Measurements from ENCODE around the gene DCHS2. TPM values are rescaled to one million over a fixed set of nuclear protein-coding genes. Genes with fewer than 3 reads are reported as not detected.
"Not testable (repeated sequence)": the region's sequence is repeated elsewhere in the genome, so short reads cannot be mapped to it uniquely, and the experiment has no call there.

DCHS2 gene
- total RNA-seq, 2 donors from 2014 or later = not detected

DNA sequence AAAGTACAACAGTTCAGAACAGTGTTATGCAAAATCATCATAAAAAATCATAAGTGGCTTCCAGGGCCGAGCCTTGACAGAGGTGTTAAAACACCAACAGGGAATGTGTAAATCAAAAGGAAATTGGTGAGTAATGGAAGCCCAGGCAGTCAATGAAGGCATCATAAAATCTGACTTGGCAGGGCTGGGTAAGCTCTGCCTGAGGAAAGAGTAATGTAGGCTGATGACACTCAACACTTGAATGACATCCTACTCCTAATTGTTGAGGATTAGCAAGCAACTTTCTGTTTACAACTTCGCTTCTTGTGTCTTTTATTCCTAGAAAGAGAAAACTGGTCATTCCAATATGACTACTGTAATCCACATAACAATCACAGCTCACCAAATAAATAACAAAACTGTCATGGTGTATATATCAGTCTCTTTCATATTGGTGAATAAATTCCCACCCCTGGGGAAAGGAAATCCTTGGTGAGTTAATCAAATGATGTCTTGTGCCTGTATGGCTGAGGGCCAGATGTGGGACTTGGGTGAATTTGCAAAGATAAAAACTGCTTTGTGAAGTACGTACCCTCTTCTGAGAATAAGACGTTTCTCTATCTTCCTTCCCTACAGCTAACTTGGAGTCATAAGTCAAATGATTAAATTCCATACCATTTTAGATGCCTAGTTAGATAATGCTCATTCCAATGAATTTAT, 196.8 kb downstream of the DCHS2 start:
- H3K27me3 Mint-ChIP-seq = peaks cover 0 to 5% of the 10 kb centered on the region in 2 donors
- H3K4me3 Mint-ChIP-seq = no peak overlapping the region
- DNase-seq (ENCODE audit: low spot score) = no peak
- H3K9me3 Mint-ChIP-seq = peaks cover 1% of the 10 kb centered on the region
- H3K27ac Mint-ChIP-seq = no peak overlapping the region
- no peaks in the 10 kb centered on the region for H3K36me3 Mint-ChIP-seq
- H3K4me1 Mint-ChIP-seq (ENCODE audit: low read depth in 2 of 2) = no peaks in the 10 kb centered on the region
- no peak for ATAC-seq

GRCh38 chr4:154293427-154293826, 198.2 kb downstream of the DCHS2 start:
- Mint-ChIP-seq H3K4me1 (ENCODE audit: low read depth in 2 of 2) (no peaks in the 10 kb centered on the region), H3K27me3 (no peaks in the 10 kb centered on the region), H3K4me3 (no peak overlapping the region), H3K27ac (no peak overlapping the region), H3K36me3 (no peaks in the 10 kb centered on the region), H3K9me3 (no peaks in the 10 kb centered on the region)
- ATAC-seq (no peak), DNase-seq (ENCODE audit: low spot score) (no peak)

DNA sequence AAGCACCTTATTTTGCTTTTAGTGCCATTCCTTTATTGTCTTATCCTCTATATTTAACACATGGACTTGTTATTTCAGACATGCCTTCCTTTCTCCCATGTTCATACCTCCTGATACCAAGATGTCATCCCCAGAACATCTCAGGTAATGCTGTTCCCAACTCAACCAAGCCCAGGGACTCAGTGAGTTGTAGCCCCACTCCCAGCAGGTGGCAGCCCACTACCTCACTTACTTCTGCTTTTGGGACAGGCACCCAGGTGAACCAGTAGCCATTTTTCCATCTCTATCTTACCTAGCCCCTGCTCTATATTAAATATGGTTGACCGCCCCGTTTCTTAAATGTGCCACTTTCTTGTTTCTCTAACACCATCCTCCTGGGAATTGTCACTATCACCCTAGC, 199.0 kb downstream of the DCHS2 start:
- no peak overlapping the region for H3K27ac Mint-ChIP-seq
- no peaks in the 10 kb centered on the region for H3K27me3 Mint-ChIP-seq
- no peaks in the 10 kb centered on the region for H3K36me3 Mint-ChIP-seq
- DNase-seq (ENCODE audit: low spot score) (no peak), ATAC-seq (no peak)
- H3K4me1 Mint-ChIP-seq (ENCODE audit: low read depth in 2 of 2) = no peaks in the 10 kb centered on the region
- H3K9me3 Mint-ChIP-seq = no peaks in the 10 kb centered on the region
- no peak overlapping the region for H3K4me3 Mint-ChIP-seq

DNA sequence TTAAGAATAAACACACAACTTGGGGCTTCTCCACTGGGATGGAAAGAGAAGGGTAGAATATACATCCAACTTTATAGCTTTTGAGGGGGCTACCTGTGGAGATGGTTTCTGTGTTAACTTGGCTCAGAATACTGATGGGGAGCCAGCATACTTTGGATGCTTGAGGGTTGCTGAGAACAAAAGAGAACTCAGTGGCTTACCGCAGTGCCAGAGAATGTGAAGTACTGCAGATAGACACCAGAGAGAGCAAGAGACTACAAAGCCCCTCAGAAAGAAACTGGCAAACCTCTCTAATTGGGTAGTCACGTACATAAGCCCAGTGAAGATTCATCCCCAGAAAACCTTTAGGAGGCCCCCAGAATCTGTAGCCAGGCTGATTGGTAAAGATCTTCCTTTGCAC, 214.4 kb downstream of the DCHS2 start:
- DNase-seq (ENCODE audit: low spot score) (no peak), ATAC-seq (no peak)
- H3K9me3 Mint-ChIP-seq = peaks cover 3% of the 10 kb centered on the region
- H3K36me3 Mint-ChIP-seq = peaks cover 6% of the 10 kb centered on the region
- peaks cover 0 to 7% of the 10 kb centered on the region in 2 donors for H3K27me3 Mint-ChIP-seq
- H3K27ac Mint-ChIP-seq = no peak overlapping the region
- H3K4me3 Mint-ChIP-seq = no peak overlapping the region
- H3K4me1 Mint-ChIP-seq (ENCODE audit: low read depth in 2 of 2) = no peaks in the 10 kb centered on the region

DNA sequence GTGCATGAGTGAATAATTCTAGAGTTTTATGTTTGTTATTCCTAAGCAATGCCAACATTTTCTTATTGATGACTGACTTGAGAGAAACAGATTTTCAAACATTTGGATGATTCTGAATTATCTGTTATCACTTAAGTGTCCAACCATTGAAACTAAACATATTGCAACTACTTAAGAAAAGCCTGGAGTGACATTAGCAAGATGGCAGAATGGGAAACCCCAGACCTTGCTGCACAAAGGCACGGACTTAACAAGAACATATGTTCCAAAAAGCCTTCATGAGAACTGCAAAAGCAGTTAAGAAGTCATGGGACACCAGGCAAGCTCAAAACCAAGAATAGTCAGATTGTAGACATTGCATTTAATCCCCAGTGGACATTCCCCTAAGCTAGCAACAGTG, 215.1 kb downstream of the DCHS2 start:
- Mint-ChIP-seq H3K27me3 (peaks cover 0 to 7% of the 10 kb centered on the region in 2 donors), H3K4me1 (ENCODE audit: low read depth in 2 of 2) (no peaks in the 10 kb centered on the region), H3K9me3 (peaks cover 3% of the 10 kb centered on the region), H3K36me3 (peaks cover 6% of the 10 kb centered on the region), H3K4me3 (no peak overlapping the region), H3K27ac (no peak overlapping the region)
- no peak for DNase-seq (ENCODE audit: low spot score)
- no peak for ATAC-seq

- ATAC-seq (no peak), DNase-seq (ENCODE audit: low spot score) (no peak)
- Mint-ChIP-seq H3K36me3 (no peaks in the 10 kb centered on the region), H3K4me1 (ENCODE audit: low read depth in 2 of 2) (no peaks in the 10 kb centered on the region), H3K9me3 (no peaks in the 10 kb centered on the region), H3K4me3 (no peak overlapping the region), H3K27me3 (no peaks in the 10 kb centered on the region), H3K27ac (no peak overlapping the region)
These were observed 236.6 kb downstream of the DCHS2 start for GRCh38 chr4:154254999-154255398.

DNA sequence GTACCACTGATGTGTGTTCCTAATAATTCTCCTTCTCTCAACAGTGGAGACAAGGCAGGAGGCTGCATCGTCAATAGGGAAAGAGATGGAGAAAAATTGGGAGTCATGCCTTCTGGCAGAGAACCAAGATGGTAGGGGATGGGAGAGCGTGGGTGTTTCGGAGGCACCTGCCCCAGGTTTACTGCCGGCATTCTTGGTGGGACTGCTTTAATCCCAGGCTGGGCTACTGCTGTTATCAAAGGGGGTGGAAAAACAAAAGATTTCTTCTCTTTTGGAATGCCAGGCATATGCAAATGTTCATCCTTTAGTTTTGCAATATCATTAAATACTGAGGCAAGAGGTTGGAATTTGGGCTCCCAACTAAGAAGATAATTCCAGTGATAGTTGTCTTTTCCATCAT, 257.0 kb downstream of the DCHS2 start:
- ATAC-seq (no peak), DNase-seq (ENCODE audit: low spot score) (no peak)
- no peaks in the 10 kb centered on the region for H3K36me3 Mint-ChIP-seq
- no peak overlapping the region for H3K27ac Mint-ChIP-seq
- peaks cover 0 to 3% of the 10 kb centered on the region in 2 donors for H3K27me3 Mint-ChIP-seq
- peaks cover 3% of the 10 kb centered on the region for H3K9me3 Mint-ChIP-seq
- H3K4me3 Mint-ChIP-seq = no peak overlapping the region
- H3K4me1 Mint-ChIP-seq (ENCODE audit: low read depth in 2 of 2) = no peaks in the 10 kb centered on the region

DNA sequence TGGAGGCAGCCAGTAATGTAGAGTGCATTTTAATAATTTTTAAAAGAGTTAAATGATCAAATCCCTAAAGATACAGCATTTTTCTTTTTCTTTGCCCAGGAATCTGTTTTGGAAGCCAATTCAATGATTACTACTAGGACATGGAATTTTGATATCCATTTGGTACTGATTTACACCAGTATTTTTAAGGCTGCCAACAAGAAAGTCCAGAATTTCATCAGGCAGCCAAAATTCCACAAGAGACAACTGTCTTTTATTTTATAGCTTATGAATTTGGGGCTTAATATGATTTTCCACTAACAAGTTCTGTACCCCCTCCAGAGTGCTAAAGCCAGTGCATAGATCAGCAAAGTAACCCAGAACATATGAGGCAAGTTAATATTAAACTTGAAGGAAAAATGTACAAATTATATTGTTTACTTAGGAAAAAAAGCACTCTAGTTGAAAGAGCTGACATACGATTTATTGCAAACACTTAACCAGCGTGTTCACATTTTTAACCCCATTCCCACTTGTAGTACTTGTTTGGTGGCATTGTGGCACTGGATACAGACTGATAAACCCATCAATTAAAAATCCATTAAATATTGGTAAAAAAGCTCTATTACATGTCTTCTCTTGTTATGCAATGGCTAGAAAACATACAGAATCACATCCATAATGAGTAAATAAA, 259.7 kb downstream of the DCHS2 start:
- no peak for ATAC-seq

GRCh38 chr4:154230723-154231122, 260.9 kb downstream of the DCHS2 start:
- no peak for ATAC-seq
- H3K4me3 Mint-ChIP-seq = no peak overlapping the region
- H3K36me3 Mint-ChIP-seq = no peaks in the 10 kb centered on the region
- no peak for DNase-seq (ENCODE audit: low spot score)
- H3K9me3 Mint-ChIP-seq = peaks cover 8% of the 10 kb centered on the region
- no peak overlapping the region for H3K27ac Mint-ChIP-seq
- H3K27me3 Mint-ChIP-seq = peaks cover 0 to 3% of the 10 kb centered on the region in 2 donors
- no peaks in the 10 kb centered on the region for H3K4me1 Mint-ChIP-seq (ENCODE audit: low read depth in 2 of 2)

More for the DNA sequence above, 259.7 kb downstream of the DCHS2 start:
- Mint-ChIP-seq H3K27ac (no peak overlapping the region), H3K4me3 (no peak overlapping the region), H3K9me3 (peaks cover 8% of the 10 kb centered on the region), H3K27me3 (peaks cover 0 to 3% of the 10 kb centered on the region in 2 donors), H3K36me3 (no peaks in the 10 kb centered on the region), H3K4me1 (ENCODE audit: low read depth in 2 of 2) (no peaks in the 10 kb centered on the region)
- no peak for DNase-seq (ENCODE audit: low spot score)

DNA sequence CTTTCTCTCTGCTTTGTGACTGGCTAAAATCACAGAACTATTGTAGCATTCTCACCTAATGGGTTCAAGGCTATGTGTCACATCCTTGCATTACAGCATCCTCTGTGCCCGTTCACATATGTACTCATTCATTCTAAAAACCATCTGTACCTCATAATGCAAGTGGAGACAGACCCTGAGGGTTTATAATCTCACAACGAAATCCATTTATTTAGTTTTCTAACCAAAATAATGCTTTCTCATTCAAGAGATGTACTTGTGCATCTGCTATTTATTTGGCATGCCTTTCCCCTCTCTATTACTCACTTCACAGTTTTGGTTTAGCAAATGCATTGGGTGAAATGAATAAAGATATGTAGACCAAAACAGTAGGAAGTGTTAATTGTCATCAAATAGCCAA, 261.5 kb downstream of the DCHS2 start:
- peaks cover 0 to 3% of the 10 kb centered on the region in 2 donors for H3K27me3 Mint-ChIP-seq
- no peak for ATAC-seq
- no peak for DNase-seq (ENCODE audit: low spot score)
- H3K4me1 Mint-ChIP-seq (ENCODE audit: low read depth in 2 of 2) = no peaks in the 10 kb centered on the region
- H3K4me3 Mint-ChIP-seq = no peak overlapping the region
- no peaks in the 10 kb centered on the region for H3K36me3 Mint-ChIP-seq
- no peak overlapping the region for H3K27ac Mint-ChIP-seq
- peaks cover 11% of the 10 kb centered on the region for H3K9me3 Mint-ChIP-seq

- H3K36me3 Mint-ChIP-seq = peaks cover 6% of the 10 kb centered on the region
- H3K4me3 Mint-ChIP-seq = no peak overlapping the region
- ATAC-seq = no peak
- DNase-seq (ENCODE audit: low spot score) = no peak
- H3K9me3 Mint-ChIP-seq = peaks cover 11% of the 10 kb centered on the region
- no peaks in the 10 kb centered on the region for H3K27me3 Mint-ChIP-seq
- H3K27ac Mint-ChIP-seq = no peak overlapping the region
- no peaks in the 10 kb centered on the region for H3K4me1 Mint-ChIP-seq (ENCODE audit: low read depth in 2 of 2)
These were observed 268.7 kb downstream of the DCHS2 start for GRCh38 chr4:154222875-154223274.

- no peak overlapping the region for H3K4me3 Mint-ChIP-seq
- H3K4me1 Mint-ChIP-seq (ENCODE audit: low read depth in 2 of 2) = no peaks in the 10 kb centered on the region
- peaks cover 1% of the 10 kb centered on the region for H3K36me3 Mint-ChIP-seq
- H3K9me3 Mint-ChIP-seq = no peaks in the 10 kb centered on the region
- ATAC-seq (no peak), DNase-seq (ENCODE audit: low spot score) (no peak)
- no peak overlapping the region for H3K27ac Mint-ChIP-seq
- no peaks in the 10 kb centered on the region for H3K27me3 Mint-ChIP-seq
These were observed 273.5 kb downstream of the DCHS2 start for GRCh38 chr4:154218051-154218450.

- H3K27me3 Mint-ChIP-seq; ATAC-seq; H3K4me3 Mint-ChIP-seq; H3K27ac Mint-ChIP-seq; H3K36me3 Mint-ChIP-seq; DNase-seq (ENCODE audit: low spot score); H3K4me1 Mint-ChIP-seq (ENCODE audit: low read depth in 2 of 2); H3K9me3 Mint-ChIP-seq: not testable (repeated sequence)
These were observed 274.2 kb downstream of the DCHS2 start for GRCh38 chr4:154217384-154217783.

DNA sequence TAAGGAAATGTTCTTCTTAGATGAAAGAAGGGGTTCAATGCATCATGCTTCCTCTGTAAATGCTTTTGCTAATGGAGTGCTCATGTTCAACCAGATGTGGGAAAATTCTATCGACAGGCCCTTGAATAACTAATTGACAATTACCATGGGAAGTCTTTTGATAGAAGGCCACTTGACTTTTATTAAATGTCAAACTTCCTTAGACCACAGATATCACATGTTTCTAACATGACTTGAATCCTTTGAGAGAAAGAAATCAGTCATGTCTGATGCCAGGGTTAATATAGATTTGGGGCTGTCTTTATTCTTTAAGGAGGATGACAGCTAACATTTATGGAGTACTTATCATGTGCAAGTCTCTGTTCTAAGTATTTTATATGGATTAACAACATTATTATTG, 280.1 kb downstream of the DCHS2 start:
- DNase-seq (ENCODE audit: low spot score) (no peak), ATAC-seq (no peak)
- Mint-ChIP-seq H3K4me3 (no peak overlapping the region), H3K4me1 (ENCODE audit: low read depth in 2 of 2) (no peaks in the 10 kb centered on the region), H3K27ac (no peak overlapping the region), H3K9me3 (peaks cover 5% of the 10 kb centered on the region), H3K36me3 (no peaks in the 10 kb centered on the region), H3K27me3 (peaks cover 0 to 3% of the 10 kb centered on the region in 2 donors)

Data from natural killer cell treated with Interleukin-12 subunit alpha and Interleukin-12 subunit beta and Interleukin-15 and Interleukin-18, amount 100 ng/mL, for 72 hours (primary cell).